ENCODE data around the gene IRS2. TPM values are rescaled to one million over a fixed set of nuclear protein-coding genes. Genes with fewer than 3 reads are reported as not detected.

IRS2 gene
- polyA plus RNA-seq, 1 donor (not counting 4 experiments of a cell fraction or from before 2014, with no cell fraction given), result 2.3 TPM

DNA sequence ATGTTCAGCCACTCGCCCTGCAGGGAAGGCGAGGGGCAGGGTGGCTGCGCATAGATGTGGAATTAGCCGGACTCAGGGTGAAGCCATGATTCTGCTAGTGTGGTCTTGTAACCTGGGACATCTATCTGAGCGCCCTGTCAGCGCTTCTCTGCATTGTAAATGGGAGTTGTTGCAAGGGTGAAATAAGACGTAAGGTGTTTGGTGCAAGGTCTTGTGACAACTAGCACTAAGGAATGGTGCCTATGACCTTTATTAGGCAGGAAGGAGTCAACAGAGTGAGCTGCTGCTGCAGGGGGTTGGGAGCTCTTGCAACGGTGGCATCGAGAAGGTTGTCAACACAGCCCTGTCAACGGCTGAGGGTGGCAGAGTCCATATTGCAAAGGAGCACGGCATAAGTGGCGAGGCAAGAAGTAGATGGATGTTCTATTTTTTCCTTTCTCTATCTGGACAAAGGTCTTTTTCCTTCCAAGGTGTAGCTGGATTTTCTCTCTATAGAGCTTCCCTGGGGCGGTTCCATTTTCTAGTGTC lies 49.3 kb downstream of the IRS2 start:
- no peaks in the 10 kb centered on the region for H3K27me3 ChIP-seq (ENCODE audit: control insufficient read depth, extremely low read depth, insufficient read depth, low read length)
- H3K9ac ChIP-seq (ENCODE audit: control insufficient read depth, extremely low read depth, insufficient read depth, low read length), result peak overlapping the region; percentile 24
- no peak for FAIRE-seq
- H3K4me3 ChIP-seq (ENCODE audit: control insufficient read depth in 2 of 3, extremely low read depth in 1 of 3, insufficient read depth in 2 of 3, low read depth in 1 of 3, low read length in 3 of 3), result no peak overlapping the region
- peaks cover 16% of the 10 kb centered on the region for H3K4me1 ChIP-seq (ENCODE audit: control insufficient read depth, extremely low read depth, insufficient read depth, low read length)
- TF ChIP-seq, protein P1, sequence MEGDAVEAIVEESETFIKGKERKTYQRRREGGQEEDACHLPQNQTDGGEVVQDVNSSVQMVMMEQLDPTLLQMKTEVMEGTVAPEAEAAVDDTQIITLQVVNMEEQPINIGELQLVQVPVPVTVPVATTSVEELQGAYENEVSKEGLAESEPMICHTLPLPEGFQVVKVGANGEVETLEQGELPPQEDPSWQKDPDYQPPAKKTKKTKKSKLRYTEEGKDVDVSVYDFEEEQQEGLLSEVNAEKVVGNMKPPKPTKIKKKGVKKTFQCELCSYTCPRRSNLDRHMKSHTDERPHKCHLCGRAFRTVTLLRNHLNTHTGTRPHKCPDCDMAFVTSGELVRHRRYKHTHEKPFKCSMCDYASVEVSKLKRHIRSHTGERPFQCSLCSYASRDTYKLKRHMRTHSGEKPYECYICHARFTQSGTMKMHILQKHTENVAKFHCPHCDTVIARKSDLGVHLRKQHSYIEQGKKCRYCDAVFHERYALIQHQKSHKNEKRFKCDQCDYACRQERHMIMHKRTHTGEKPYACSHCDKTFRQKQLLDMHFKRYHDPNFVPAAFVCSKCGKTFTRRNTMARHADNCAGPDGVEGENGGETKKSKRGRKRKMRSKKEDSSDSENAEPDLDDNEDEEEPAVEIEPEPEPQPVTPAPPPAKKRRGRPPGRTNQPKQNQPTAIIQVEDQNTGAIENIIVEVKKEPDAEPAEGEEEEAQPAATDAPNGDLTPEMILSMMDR (optimal IDR thresholded peaks at IDR 0.05 in 1 of 3, IDR thresholded peaks at IDR 0.05 in 1 of 3, conservative IDR thresholded peaks at IDR 0.05 in 1 of 3; ENCODE audit: extremely low read depth in 1 of 3, insufficient read depth in 2 of 3, low read length in 3 of 3), result no peak
- TF ChIP-seq EZH2 (IDR thresholded peaks at IDR 0.05; ENCODE audit: low read length), result no peak
- H2AFZ ChIP-seq (ENCODE audit: control insufficient read depth, low read length), result no peak overlapping the region
- peak overlapping the region; percentile 86 for H3K27ac ChIP-seq (ENCODE audit: control insufficient read depth, insufficient read depth, low read length)
- no peaks in the 10 kb centered on the region for H3K9me1 ChIP-seq (ENCODE audit: control insufficient read depth, extremely low read depth, insufficient read depth, low read length)
- no peaks in the 10 kb centered on the region for H3K36me3 ChIP-seq (ENCODE audit: control insufficient read depth in 2 of 2, extremely low read depth in 1 of 2, insufficient read depth in 2 of 2, low read length in 2 of 2)
- peak overlapping the region; percentile 75 for H3K4me2 ChIP-seq (ENCODE audit: control insufficient read depth, extremely low read depth, insufficient read depth, low read depth, low read length)
- H3K79me2 ChIP-seq (ENCODE audit: control insufficient read depth, insufficient read depth, low read length), result no peaks in the 10 kb centered on the region
- no peaks in the 10 kb centered on the region for H4K20me1 ChIP-seq (ENCODE audit: control insufficient read depth, extremely low read depth, insufficient read depth, low read length)
- DNase-seq (ENCODE audit: low read depth, low spot score), result no peak
- dilution Hi-C loops (cut with MboI; ENCODE audit: extremely low pct_ligation_motif_present, low sequenced_read_pairs), result no loop called here
- H3K9me3 ChIP-seq (ENCODE audit: control insufficient read depth, low read depth, low read length), result no peaks in the 10 kb centered on the region

DNA sequence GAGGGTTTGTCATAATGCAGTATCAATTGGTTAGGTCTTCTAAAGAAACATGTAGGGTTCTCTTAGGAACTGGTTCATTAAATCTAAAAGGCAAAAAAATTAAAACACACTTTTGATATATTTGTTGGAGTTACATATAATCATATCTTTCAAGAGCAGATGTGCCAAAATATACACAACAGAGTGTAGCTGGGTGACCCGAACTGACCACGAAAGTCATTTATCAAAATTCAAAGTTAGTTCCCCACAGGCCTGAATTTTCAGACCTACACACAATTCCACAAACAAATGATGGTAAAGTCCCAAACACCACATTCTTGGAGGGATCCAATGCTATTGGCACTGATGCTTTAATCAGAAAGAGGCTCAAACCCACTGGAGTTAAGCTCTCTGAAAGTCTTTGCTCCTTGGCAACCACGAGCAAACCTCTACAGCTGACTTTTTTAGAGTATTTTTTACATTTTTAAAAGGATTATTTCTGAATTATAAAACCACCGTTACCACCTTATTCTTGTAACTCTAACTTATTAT lies 50.9 kb downstream of the IRS2 start:
- H3K4me1 ChIP-seq (ENCODE audit: control insufficient read depth, extremely low read depth, insufficient read depth, low read length), result peaks cover 16% of the 10 kb centered on the region

More for the DNA sequence above, 50.9 kb downstream of the IRS2 start:
- Histone ChIP-seq H3K79me2 (ENCODE audit: control insufficient read depth, insufficient read depth, low read length) (no peaks in the 10 kb centered on the region), H2AFZ (ENCODE audit: control insufficient read depth, low read length) (no peak overlapping the region), H3K27ac (ENCODE audit: control insufficient read depth, insufficient read depth, low read length) (no peak overlapping the region), H3K9me3 (ENCODE audit: control insufficient read depth, low read depth, low read length) (no peaks in the 10 kb centered on the region), H3K9me1 (ENCODE audit: control insufficient read depth, extremely low read depth, insufficient read depth, low read length) (no peaks in the 10 kb centered on the region), H3K27me3 (ENCODE audit: control insufficient read depth, extremely low read depth, insufficient read depth, low read length) (no peaks in the 10 kb centered on the region), H3K36me3 (ENCODE audit: control insufficient read depth in 2 of 2, extremely low read depth in 1 of 2, insufficient read depth in 2 of 2, low read length in 2 of 2) (no peaks in the 10 kb centered on the region), H3K4me3 (ENCODE audit: control insufficient read depth in 2 of 3, extremely low read depth in 1 of 3, insufficient read depth in 2 of 3, low read depth in 1 of 3, low read length in 3 of 3) (no peak overlapping the region), H3K4me2 (ENCODE audit: control insufficient read depth, extremely low read depth, insufficient read depth, low read depth, low read length) (no peak overlapping the region), H3K9ac (ENCODE audit: control insufficient read depth, extremely low read depth, insufficient read depth, low read length) (no peak overlapping the region), H4K20me1 (ENCODE audit: control insufficient read depth, extremely low read depth, insufficient read depth, low read length) (no peaks in the 10 kb centered on the region)
- no peak for FAIRE-seq
- dilution Hi-C loops (cut with MboI; ENCODE audit: extremely low pct_ligation_motif_present, low sequenced_read_pairs), result no loop called here
- DNase-seq (ENCODE audit: low read depth, low spot score), result no peak
- TF ChIP-seq, protein P1 (optimal IDR thresholded peaks at IDR 0.05 in 1 of 3, IDR thresholded peaks at IDR 0.05 in 1 of 3, conservative IDR thresholded peaks at IDR 0.05 in 1 of 3; ENCODE audit: extremely low read depth in 1 of 3, insufficient read depth in 2 of 3, low read length in 3 of 3), result no peak
- no peak for TF ChIP-seq EZH2 (IDR thresholded peaks at IDR 0.05; ENCODE audit: low read length)
